ENCODE results near the gene UBC. TPM values are rescaled to one million over a fixed set of nuclear protein-coding genes. Genes with fewer than 3 reads are reported as not detected.

UBC gene
- total RNA-seq, 2 donors from 2014 or later, result 938 to 1,145 TPM

DNA sequence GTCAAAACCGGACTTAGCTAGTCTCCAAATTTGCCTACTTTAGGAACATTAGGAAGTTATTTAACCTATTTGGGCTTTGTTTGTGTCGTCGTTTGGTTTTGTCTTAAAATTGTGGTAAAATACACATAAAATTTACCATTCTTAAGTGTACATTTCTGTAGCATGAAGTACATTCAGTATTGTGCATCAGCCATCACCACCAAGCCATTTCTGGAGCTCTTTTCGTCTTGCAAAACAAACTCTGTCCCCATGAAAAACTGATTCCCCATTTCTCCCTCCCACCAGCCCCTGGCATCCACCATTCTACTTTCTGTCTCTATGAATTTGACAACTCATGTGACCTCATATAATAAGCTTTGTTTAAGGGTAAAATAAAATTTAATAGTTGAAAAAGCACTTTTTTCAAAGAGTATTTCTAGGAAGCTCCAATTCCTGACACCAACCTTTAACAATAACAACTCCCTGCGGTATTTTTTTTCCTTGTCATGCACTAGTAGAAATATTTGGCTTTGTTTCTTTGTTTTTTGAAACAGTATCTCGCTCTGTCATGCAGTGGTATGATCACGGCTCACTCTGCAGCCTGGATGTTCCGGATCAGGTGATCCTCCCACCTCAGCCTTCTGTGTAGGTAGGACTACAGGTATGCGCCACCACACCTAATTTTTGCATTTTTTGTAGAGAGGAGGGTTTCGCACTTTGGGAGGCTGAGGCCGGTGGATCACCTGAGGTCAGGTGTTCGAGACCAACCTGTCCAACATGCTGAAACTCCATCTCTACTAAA lies 3.6 kb upstream of the UBC start:
- no peak for DNase-seq (ENCODE audit: low spot score)
- peaks cover 0 to 69% of the 10 kb centered on the region in 2 donors for H3K4me1 ChIP-seq
- peak overlapping the region; percentile 13 to 35 for H3K4me3 ChIP-seq

DNA sequence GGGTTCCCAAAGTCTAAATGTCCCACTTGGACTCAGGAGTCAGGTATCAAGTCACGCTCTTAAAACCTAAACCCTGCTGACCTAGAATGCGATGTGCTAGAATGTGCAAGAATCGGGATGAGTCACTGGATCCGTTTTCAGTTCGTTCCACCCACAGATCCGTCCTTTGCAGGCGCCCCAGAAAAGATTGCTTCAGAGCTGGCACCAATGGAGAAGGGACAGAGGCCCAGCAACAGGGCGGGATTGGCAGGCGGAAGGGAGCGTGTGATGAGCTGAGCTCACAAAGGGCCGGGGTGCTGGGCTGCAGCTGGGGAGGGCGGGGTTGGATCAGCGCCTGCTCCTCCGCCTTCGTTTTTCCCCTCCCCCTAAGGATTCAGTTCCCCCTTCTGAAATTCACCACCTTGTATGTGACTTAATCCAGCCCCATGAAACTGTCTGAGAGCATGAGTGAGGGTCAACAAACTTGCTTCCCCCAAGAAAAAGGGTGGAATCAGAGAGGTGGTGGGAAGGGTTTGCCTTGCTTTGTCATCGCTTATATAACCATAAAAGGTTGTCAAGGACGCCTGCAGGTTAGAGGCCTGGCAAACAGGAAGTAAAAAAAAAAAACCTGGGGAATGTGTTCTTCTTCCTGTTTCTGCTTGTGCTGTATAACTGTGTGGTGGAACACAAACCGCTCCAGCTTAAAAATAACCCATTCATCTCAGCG lies 2.8 kb upstream of the UBC start:
- H3K9me3 ChIP-seq, result no peaks in the 10 kb centered on the region
- TF ChIP-seq, protein P1, sequence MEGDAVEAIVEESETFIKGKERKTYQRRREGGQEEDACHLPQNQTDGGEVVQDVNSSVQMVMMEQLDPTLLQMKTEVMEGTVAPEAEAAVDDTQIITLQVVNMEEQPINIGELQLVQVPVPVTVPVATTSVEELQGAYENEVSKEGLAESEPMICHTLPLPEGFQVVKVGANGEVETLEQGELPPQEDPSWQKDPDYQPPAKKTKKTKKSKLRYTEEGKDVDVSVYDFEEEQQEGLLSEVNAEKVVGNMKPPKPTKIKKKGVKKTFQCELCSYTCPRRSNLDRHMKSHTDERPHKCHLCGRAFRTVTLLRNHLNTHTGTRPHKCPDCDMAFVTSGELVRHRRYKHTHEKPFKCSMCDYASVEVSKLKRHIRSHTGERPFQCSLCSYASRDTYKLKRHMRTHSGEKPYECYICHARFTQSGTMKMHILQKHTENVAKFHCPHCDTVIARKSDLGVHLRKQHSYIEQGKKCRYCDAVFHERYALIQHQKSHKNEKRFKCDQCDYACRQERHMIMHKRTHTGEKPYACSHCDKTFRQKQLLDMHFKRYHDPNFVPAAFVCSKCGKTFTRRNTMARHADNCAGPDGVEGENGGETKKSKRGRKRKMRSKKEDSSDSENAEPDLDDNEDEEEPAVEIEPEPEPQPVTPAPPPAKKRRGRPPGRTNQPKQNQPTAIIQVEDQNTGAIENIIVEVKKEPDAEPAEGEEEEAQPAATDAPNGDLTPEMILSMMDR (IDR thresholded peaks at IDR 0.05), result no peak
- H3K4me1 ChIP-seq, result peaks cover 0 to 74% of the 10 kb centered on the region in 2 donors
- peak; percentile 99 for DNase-seq (ENCODE audit: low spot score)
- no peaks in the 10 kb centered on the region for H3K27me3 ChIP-seq
- peak overlapping the region; percentile 100 for H3K27ac ChIP-seq
- peak overlapping the region; percentile 19 to 78 for H3K4me3 ChIP-seq
- H3K36me3 ChIP-seq, result peaks cover 22% of the 10 kb centered on the region

More for the DNA sequence above, 3.6 kb upstream of the UBC start:
- Histone ChIP-seq H3K27me3 (no peaks in the 10 kb centered on the region), H3K27ac (peak overlapping the region; percentile 100), H3K9me3 (no peaks in the 10 kb centered on the region), H3K36me3 (peaks cover 14% of the 10 kb centered on the region)
- TF ChIP-seq, protein P1 (IDR thresholded peaks at IDR 0.05), result no peak

DNA sequence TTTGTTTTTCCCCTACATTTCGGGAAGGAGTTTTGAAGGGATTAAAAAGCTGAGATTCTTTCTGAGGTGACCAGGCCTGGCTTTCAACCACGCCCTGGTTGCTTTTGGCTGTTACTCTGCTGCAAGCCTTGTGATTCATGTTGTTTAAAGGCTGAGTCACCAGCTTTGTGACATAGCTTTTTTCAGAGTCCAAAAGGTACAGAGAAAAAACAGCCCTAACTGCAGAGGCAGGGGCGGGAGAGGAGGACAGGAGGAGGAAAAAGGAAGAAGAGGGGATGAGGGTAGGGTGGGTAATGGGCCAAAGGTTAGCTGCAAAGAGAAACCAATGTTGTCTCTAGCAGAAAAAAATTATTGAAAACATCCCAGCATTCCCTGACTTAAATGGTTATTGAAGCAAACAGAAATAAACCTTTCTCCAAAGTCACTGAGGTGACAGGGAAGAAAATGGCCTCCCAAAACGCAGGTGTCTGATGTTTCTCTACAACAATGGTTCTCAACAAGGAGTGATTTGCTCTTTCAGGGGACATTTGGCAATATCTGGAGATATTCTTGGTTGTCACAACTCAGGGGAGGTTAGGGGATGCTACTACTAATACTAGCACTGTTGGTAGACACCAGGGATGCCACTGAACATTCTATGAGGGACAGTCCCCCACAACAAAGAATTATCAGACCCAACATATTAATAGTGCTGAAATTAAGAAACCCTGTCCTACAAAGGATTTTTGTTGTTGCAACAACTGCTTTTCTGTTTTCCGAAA lies 2.1 kb upstream of the UBC start:
- TF ChIP-seq, protein P1 (IDR thresholded peaks at IDR 0.05), result no peak
- Histone ChIP-seq H3K36me3 (peaks cover 25% of the 10 kb centered on the region), H3K4me1 (peaks cover 0 to 69% of the 10 kb centered on the region in 2 donors), H3K27ac (peak overlapping the region; percentile 100), H3K4me3 (peak overlapping the region; percentile 19 to 78), H3K27me3 (no peaks in the 10 kb centered on the region), H3K9me3 (no peaks in the 10 kb centered on the region)
- peak; percentile 92 for DNase-seq (ENCODE audit: low spot score)

DNA sequence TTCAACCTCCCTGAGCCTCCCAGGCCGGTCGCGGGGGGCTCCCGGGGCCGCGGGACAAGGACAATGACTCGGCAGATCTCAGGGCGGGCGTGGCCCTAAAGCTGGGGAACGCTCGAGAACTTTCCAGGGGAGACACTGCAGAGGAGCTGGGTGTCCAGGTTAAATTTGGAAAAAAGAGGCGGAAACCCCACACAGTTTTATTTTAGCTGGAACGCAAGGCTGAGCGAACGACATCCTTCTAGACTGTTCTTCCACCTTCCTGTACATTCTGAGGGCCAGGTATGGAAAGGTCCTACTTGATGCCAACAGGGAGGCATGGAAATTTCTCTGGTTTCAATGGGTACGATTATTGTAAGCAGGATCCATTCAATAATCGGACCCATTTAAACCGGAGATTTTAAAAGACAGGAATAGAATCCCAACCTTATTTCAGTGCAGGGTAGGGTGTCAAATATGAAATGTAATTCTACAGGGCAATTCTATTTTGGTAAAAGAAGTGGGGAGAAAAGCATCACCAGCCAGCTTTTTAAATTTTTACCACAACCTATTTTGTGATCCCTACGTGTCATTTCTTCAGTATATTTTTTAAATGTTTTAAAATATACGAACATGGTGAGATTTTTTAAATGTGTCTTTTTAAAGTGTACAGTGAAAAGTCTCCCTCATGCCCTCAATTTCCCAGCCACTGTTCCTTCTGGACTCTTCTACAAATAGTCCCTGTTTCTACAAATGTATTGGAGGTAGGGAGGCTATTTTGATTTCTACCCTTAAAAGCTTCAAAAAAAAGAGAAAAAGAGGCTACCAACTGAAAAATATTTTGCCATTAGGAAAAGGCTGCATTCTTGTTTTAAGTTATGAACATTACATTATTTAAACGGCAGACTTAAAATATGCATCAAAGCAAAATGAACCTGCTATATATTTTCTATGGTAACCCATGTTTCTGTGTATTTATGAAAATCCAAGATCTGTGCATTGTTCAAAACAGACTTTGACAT lies 1.1 kb upstream of the UBC start:
- Histone ChIP-seq H3K9me3 (no peaks in the 10 kb centered on the region), H3K36me3 (peaks cover 36% of the 10 kb centered on the region), H3K4me1 (peaks cover 0 to 69% of the 10 kb centered on the region in 2 donors), H3K27ac (peak overlapping the region; percentile 100), H3K27me3 (no peaks in the 10 kb centered on the region), H3K4me3 (peak overlapping the region; percentile 78 to 86)
- TF ChIP-seq, protein P1 (IDR thresholded peaks at IDR 0.05), result no peak
- DNase-seq (ENCODE audit: low spot score), result no peak

All from right atrium auricular region (tissue), 2 donors.